GM19351 (cell line): ENCODE data around the gene PKHD1.

ENCODE experiments used
- ATAC-seq: cut with Tn5 transposase; IDR thresholded peaks from one replicate; pipeline ENCODE4 v1.9.1; 2021; ENCODE audit warnings: mild to moderate bottlenecking, moderate library complexity; ENCODE audit not compliant: unreplicated experiment

The PKHD1 gene

DNA sequence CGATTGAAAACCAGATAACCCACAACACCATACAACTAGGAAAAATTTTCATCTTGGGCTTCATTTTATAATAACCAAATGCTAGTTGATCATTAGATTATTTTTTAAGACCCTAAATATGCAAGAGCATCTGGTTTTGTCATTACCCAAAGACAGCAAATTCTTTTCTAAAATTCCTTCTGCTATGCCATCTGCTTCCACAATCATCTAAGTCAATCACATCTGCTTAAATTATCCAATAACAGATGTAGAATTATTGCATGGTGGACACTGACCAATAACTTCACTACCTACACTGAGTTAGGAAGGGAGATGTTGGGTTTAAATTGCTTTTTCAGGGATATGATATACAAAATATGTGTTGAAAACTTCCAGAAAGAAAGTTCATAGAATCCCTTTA lies 41.9 kb downstream of the PKHD1 start:
- ATAC-seq: no peak

DNA sequence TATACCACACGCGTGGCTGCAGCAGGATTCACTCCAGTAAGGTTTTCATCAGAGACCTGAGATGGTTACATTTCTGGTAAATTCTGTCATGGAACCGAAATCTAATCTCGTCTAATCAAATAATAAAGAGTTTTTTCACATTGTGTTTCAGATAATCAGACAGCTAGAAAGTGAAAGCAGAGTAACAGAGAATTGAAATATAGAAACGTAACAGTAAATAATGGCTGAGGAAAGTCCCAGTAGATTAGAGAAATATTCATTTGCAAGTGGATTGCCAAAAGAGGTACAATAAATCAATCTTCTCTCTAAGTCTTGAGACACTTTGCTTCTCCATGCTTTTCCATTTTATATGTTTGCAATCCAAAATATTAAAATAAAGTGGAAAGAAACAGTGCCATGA lies 42.4 kb downstream of the PKHD1 start:
- ATAC-seq: no peak

DNA sequence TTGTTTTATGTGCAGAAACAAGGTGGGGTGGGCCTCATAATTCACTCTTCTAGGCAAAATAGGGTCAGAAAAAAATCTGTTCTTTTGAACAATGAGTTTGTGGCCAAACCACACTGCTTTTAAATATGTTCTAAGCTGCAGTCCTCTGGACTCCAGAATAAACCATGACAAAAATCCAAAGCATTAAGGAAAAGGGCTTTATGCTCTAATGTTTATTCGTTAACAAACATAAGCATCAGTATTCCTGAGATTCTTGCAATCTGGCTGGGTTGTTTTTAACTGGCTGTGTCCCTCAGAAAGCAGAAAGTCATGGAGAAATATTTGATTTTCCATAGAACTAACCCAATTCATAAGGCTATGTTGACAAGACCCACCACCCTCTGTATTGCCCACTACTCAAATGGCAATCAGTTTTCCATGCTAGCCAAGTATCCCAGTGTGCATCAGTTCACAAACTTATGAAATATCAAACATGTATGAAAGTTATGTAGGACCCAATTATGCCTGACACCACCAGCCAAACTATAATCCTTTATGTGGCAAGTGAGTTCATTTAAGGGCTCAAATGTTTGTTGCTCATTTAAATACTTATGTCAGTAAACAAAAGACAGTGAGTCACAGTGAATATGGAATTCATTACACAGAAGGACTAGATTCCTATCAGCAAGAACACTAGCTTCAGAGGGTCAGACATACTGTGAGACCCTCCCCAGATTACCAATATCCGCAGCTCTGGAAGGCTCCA lies 45.1 kb downstream of the PKHD1 start:
- no peak for ATAC-seq

DNA sequence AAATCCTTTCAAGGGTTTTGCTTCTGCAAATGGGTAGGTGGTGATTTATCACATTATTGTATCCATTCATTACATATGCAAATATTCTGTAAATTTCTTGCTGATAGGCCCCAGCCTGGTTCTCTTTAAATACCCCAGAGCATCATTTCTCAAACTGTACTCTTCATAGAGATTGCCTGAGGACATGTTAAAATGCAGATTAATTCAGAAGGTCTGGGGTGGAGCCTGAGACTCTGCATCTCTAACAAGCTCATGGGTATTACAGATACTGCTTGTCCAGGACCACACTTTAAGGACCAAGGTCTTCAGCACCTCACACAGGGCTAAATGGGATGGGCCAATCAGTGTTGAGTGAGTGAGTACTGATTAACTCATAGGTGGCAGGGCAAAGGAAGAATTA lies 46.3 kb downstream of the PKHD1 start:
- ATAC-seq: no peak

DNA sequence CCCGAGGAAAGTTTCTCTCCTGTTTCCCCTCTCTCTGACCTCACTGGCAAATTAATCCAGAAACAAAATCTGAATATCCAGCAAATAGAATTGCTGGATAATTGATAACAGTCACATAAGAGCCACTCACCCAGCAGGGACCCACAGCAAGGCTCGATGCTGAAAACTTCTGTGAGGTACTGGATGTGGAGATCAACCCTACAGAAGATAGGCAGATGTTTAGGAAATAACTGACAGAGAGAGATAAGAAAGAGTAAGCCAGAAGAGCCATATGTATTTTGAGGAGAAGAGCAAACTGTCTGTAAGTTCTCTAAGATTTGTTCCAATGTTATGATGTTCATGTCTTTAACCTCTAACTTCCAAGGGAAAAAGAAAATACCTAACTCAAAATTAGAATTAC lies 59.7 kb downstream of the PKHD1 start:
- no peak for ATAC-seq

DNA sequence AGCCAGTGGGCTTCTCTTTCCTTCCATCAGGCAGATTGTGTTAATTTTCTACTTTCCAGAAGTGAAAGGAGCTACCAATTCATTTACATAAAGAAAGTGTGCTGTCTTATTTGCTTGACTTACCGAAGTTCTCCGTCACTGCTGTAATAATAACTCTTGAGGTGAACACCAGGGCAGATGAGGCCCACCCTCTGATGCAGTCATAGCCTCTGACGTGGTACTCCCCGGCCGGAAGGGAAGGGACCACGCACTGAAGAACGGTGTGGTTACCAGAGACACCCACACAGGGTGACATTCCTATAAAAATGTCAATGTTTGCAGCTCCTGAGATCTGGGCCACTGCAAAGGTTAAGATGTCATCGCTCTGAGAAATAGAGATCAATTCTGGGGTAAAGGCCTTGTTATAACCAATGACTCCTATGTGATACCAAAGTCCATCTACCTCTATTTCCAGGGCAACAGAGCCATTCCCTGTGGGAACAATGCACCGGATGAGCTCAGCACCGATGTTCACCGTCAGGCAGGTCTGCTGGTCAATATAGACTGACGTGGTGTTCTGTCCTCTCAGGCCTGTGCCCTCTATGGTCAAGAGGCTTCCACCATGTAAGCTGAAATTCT lies 62.9 kb downstream of the PKHD1 start:
- ATAC-seq: peak; percentile 76

DNA sequence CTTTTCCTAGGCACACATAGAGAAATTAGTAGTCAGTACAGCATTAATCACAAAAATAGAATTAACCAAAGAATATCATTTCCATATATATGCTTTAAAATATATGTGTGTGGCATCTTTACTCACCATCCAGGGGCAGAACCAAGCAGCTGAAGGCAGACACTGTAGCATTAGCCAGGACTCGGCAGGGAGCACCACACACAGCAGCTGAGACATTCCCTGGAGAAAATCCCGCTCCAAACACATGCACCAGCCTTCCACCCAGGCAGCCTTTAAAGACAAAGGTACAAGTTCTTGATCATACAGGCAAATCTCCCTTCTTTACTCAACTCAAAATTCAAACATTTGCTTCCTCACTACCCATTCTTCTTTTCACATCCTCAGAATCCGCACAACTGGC lies 64.7 kb downstream of the PKHD1 start:
- ATAC-seq: no peak

DNA sequence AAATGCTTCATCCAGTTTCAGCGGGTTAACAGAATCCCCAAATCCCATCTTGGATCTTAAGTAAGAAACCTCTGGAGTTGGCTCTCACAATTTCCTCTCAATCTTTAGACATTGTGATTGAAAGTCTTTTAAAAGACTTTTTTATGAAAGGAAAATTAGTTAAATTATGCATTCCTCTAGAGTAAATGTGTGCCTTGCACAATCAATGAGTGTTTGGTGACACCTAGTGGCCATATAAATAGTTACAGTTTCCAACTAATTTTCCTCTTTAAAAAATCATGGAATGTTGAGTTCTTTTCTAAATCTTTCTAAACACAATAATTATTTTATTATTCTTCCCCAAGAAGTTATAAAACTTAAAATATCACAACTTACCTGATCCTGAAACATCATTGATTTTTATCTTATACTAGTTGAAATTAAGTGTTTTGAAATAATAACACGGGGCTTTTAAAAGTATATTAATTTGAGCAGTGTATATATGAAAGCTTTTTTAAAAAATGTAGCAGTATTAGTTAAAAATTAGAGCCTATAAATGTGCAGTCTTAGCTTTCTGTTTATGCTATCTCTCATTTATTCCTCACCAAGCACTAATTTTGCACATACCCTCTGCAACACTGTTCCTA lies 66.4 kb downstream of the PKHD1 start:
- no peak for ATAC-seq

DNA sequence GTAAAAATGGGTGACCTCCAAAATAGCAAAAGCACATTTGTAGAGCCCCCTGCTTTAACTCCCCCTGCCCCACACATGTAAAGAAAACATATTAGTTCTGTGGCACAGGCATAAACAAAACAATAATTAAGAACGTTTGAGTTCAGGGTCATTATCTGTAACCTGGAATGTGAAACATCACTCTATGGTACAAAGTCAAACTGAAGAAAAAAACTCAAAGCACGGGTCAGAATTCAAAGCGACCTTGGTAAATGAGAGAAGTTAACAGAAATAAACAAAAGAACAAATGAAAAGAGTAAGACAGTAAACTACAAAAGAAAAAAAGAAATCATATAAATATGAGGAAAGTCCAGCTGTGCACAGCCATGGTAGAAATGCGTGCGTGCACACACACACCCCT lies 67.5 kb downstream of the PKHD1 start:
- no peak for ATAC-seq

DNA sequence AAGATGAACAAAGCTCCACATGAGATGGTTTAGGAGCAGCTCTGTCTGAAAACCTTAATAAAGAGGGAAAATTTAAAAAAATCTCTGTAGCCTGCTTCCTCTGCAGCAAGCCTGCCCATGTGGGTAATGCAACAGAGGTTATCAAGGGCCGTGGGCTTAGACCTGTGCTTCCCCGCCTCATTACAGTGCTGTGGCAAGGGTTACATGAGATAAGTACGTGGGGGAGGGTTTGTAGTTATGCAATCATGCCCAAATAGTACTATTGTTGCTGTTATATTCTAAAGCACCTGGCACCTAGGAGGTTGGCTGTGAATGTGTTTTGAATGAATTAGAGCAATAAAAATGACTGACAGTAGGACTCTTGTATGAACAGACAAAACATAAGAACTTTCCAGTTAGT lies 68.3 kb downstream of the PKHD1 start:
- ATAC-seq: no peak

DNA sequence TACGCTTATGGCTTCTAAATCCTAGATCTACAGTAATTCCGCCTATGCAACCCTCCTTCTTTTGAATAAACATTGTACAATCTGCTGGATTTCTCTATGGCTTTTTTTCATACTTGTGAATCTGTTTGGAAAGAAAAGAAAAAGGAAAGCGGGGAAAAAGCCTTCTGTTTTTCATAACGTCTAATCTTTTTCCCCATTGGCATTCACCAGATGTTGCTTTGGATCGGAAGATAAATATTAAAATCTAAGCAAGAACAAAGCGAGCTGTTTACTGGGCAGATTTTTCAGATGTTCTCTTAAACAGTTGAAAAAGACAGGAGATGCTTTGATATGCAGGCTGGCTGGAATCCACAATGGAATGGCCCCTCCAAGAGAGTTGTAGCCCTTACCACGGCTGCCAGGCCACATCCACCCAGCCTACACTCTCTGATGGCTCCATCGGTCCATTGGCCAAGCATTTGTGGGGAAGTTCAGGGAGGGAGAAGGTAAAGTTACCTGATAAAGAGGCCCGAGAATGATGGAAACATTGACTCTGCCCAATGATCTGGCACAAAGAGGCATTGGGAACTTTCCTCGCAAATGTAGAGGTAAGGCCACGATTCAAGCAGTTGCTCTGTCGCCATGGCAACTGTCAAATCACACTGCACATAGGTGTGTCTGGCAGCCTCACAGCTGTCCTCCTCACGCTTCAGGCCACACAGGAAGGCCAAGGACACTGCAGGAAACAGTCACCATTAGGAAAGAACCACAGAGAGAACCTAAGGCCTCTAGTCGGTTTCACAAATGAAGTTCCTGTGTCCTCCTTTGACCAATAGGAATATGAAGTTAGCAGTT lies 70.3 kb downstream of the PKHD1 start:
- no peak for ATAC-seq

DNA sequence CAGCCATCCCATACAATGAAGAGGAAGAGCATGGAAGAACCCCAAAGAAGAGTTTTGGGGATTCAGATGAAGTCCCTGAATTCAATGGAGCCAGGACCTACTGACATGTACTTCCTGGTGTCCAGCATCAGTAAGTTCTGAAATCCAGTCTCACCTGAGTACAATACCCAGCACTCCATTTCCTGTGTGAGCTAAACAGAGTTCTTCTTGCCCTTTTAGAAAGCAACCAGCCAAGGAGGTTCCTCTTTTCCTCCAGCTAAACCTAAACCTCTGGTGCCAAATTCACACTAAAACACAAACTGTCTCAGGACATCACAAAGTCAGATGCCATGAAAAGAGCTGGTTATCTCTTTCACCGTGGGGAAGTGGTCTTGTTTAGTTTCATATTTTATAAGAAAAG lies 71.5 kb downstream of the PKHD1 start:
- peak; percentile 50 for ATAC-seq

DNA sequence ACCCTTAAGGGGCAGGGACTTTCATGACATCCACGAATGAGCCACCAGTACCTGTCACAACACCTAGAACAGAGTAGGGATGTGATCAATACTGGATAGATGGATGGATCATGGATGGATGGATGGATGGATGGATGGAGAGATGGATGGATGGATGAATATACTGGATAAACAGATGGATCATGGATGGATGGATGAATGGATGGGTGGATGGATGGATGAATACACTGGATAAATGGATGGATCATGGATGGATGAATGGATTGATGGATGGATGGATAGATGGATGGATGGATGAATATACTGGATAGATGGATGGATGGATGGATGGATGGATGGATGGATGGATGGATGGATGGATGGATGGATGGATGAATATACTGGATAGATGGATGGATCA lies 73.0 kb downstream of the PKHD1 start:
- ATAC-seq: no peak

DNA sequence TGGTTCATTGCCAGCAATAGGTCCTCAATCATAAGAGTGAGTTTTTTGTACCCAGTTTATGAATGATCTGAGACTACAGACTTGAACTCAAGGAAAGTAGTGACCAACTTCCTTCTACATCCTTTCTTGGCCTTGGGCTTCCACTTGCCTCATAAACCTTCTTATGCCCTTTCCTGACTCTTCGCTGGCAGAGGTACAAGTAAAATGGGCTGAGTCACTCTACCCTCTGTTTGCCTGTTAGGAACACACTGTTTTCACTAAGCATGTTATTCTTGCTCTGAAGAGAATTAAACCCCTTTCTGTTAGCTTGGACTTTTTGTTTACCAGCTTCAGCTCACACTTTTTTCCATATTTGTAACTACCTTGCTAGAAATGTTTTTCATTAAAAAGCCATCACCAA lies 74.4 kb downstream of the PKHD1 start:
- no peak for ATAC-seq

DNA sequence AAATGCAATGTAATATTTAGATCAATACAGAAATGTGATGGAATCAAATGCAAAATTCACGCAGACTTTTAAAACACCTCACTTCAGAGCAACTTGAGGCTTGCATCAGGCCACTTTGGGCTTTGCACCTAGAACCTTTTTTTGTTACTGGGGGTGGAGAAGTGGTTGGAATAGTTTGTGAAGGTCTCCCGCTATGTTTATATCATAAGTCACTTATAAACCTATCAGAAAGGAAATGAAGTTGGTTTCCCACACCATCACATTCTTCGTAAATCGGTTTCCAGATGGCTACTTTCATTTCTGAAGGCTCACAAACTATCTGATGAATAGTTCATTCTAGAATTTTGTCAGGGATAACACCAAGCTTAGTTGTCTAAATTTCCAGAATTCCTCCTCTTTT lies 74.8 kb downstream of the PKHD1 start:
- ATAC-seq: no peak

DNA sequence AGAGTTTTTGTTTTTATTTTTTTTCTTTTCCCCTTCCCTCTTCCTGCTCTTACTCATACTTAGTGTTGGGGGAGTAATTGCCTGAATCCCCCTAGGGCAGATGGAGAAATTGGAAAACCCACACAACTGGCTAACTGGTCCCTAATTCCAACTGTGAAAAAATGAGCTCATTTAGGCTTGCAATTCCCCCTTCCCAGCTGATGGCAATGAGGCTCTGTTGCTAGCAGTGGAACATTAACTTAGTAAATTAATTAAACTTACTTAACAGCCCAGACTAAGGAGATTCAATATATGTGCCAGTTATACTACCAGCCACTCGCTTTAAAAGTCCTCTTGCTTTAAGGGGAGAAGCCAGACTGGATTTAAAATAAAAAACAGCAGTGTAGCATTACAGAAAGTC lies 76.6 kb downstream of the PKHD1 start:
- no peak for ATAC-seq

DNA sequence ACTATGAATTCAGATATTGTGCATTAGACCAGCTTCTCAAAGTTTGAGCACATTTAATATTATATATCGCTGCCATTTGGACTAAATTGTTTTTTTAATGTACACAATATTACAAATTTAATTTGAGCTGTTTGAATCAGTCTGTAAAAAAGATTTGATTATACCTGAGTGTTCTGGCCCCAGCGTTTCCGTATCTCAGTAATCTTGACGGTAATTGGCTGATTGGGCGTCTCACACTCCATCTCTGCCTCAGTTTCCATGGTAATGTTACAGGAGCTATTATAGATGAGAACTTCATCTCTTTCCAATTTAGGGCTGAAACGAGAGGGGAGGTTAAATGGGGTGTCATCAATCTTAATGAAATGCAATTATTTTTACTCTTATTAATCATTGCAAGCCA lies 77.3 kb downstream of the PKHD1 start:
- no peak for ATAC-seq

DNA sequence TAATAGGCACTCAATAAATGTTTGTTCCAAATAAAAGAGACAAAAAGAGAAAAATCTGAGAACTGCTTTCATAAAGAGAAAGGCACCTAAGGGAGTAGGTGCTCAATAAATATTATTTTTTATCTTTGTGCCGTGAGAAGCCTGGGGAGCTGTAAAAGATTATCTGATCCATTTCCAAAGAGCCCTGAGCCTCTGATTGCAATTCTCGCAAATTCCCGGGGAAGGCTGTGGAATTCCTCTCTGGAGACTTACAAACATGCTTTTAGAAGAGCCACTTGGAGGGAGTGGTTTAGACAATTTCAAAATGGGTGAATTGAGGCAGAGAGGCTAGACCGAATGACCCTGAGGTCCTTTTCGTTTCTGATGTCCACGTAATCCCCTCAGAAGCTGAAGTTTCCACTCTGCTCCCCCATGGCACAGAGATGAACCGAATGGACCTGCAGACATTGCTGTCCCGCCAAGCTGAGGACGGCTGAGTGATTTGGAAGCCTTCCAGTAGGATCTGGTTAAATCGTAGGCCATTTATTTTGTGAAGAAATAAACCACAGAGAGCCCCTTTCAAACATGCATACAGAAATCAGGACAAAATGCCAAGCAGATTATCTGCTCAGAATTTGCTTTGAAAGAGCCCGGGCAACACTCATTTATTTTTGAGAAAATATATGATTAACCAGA lies 77.8 kb downstream of the PKHD1 start:
- ATAC-seq: no peak

DNA sequence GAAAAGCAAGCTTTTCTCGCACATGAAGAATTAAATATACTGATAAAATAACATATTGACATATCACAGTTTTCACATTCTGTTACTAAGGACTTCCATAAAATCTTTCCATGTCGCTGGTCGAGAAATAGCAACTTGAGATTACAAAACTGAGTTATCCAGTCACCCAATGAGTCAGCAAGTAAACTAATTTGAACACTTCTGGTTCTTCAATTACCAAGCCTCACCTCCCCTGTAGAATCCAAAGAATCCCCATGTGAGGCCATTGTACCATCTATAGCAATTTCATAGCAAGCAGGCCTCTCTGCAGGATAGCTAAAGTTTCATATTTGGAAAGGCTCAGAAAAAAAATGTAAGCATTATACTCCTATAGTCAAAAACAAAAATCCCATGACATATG lies 87.3 kb downstream of the PKHD1 start:
- no peak for ATAC-seq

DNA sequence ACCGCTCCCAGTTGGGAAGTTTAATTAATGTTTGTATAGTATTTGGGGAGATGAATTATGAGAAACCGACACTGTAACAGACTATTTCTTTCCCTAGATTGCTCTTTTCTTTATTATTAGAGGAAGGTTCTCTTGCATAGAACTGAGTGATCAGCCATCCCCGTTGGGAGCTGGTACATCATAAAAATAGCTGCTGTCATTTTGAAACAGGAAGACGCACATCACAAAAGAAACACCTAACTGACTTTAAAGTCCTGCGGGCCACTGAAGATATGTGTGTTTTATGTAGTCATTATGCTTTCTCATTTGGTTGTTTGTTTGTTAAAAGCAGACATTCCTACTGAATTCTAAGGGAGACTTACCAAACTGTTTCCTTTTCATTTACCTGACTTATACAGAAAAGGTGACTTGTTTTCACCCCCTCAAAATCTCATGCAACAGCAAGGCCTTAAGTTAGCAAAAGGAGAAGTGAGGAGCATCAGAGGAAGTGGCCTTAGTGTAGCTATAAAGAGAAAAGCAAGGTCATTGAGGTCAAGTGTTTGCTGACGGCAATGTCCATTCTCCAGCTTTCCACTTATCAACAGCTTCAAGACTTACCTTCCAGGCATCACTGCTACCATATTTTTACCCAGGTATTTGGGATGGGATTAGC lies 91.0 kb downstream of the PKHD1 start:
- ATAC-seq: peak; percentile 94
